B cell (primary cell): ENCODE measurements around the gene ELOVL6. TPM values are rescaled to one million over a fixed set of nuclear protein-coding genes. Genes with fewer than 3 reads are reported as not detected.

ENCODE experiments used
- ATAC-seq: fragments of 200-7000 bp; cut with Tn5 transposase; one replicate; pipeline ENCODE4 v1.10.0; 2021; ENCODE audit warnings: low read depth, mild to moderate bottlenecking, moderate number of reproducible peaks, moderate library complexity
- CTCF ChIA-PET: fragments of 350-600 bp; sonication (Branson Sonifier 250); formaldehyde crosslinking; loops from one replicate; lab custom pipeline; 2021; ENCODE audit warnings: antibody characterized with exemption, inconsistent platforms; lab: Charles Lee
- POLR2A ChIA-PET: fragments of 350-600 bp; sonication (Branson Sonifier 250); formaldehyde crosslinking; loops from one replicate; lab custom pipeline; 2021; ENCODE audit warnings: antibody characterized with exemption; lab: Charles Lee
- DNase-seq: peaks from one replicate; pipeline ENCODE4 v3.0.0; 2013
- H2AFZ ChIP-seq: 2 replicates; pipeline ENCODE4 v1.6.1; 2012; ENCODE audit warnings: mild to moderate bottlenecking, low read depth, low read length; ENCODE audit not compliant: insufficient read depth, poor library complexity, severe bottlenecking
- H3K27ac ChIP-seq, 2 donors: 1 replicate in 1 of 2; 2 replicates in 1 of 2; pipeline ENCODE4 v1.5.1; 2012 to 2013; ENCODE audit warnings: low read length in 2 of 2, mild to moderate bottlenecking in 2 of 2, moderate library complexity in 1 of 2
- H3K27me3 ChIP-seq, 4 experiments: fragments of 200-600 bp in 1 of 4; sonication (generic) in 1 of 4; replicated peaks in 1 of 4; 1 replicate in 2 of 4; 2 replicates in 2 of 4; pipeline versions ENCODE4 v1.6.1 to v1.7.0; 2013 to 2016; ENCODE audit warnings: low read length in 3 of 4, mild to moderate bottlenecking in 2 of 4, mixed read lengths in 1 of 4, moderate library complexity in 1 of 4; ENCODE audit not compliant: insufficient read depth in 4 of 4, control insufficient read depth in 3 of 4; ENCODE audit errors: control extremely low read depth in 1 of 4
- H3K36me3 ChIP-seq, 2 experiments: replicated peaks in 1 of 2; 1 replicate in 1 of 2; 2 replicates in 1 of 2; pipeline versions ENCODE4 v1.6.1 to v1.7.1; 2013; ENCODE audit warnings: low read length in 1 of 2; ENCODE audit not compliant: insufficient read depth in 2 of 2, control insufficient read depth in 1 of 2; ENCODE audit errors: control extremely low read depth in 1 of 2, extremely low read depth in 1 of 2
- H3K4me1 ChIP-seq, 2 donors: fragments of 200-600 bp in 1 of 2; sonication (generic) in 1 of 2; 1 replicate in 1 of 2; 2 replicates in 1 of 2; pipeline versions ENCODE4 v1.5.1 to v1.6.1; 2013 to 2017; ENCODE audit warnings: low read length in 2 of 2; ENCODE audit not compliant: control insufficient read depth in 2 of 2, insufficient read depth in 2 of 2
- H3K4me2 ChIP-seq: replicated peaks from 2 replicates; pipeline ENCODE3; 2012; ENCODE audit warnings: mild to moderate bottlenecking, low read depth, low read length; ENCODE audit not compliant: poor library complexity, severe bottlenecking
- H3K4me3 ChIP-seq, 5 experiments: fragments of 200-600 bp in 1 of 5; sonication (generic) in 1 of 5; 1 replicate in 3 of 5; 2 replicates in 2 of 5; pipeline versions ENCODE4 v1.5.1 to v1.7.0; 2011 to 2016; ENCODE audit warnings: low read length in 4 of 5, mild to moderate bottlenecking in 4 of 5, low read depth in 2 of 5, control low read depth in 1 of 5, moderate library complexity in 1 of 5; ENCODE audit not compliant: insufficient read depth in 1 of 5; ENCODE audit errors: control extremely low read depth in 1 of 5, extremely low read depth in 1 of 5
- H3K79me2 ChIP-seq: fragments of 200-600 bp; sonication (generic); one replicate; pipeline ENCODE4 v1.6.0; 2016; ENCODE audit warnings: low read length; ENCODE audit not compliant: control insufficient read depth, insufficient read depth
- H3K9ac ChIP-seq: fragments of 200-600 bp; sonication (generic); 2 replicates; pipeline ENCODE4 v1.6.1; 2017; ENCODE audit warnings: mild to moderate bottlenecking, low read length, moderate library complexity
- H3K9me3 ChIP-seq, 3 donors: one replicate each; pipeline versions ENCODE4 v1.6.1 to v1.7.1; 2013; ENCODE audit warnings: low read length in 2 of 3; ENCODE audit not compliant: control insufficient read depth in 2 of 3, insufficient read depth in 1 of 3; ENCODE audit errors: control extremely low read depth in 1 of 3
- H4K20me1 ChIP-seq: 2 replicates; pipeline ENCODE4 v1.6.0; 2012; ENCODE audit warnings: mild to moderate bottlenecking, low read length; ENCODE audit not compliant: insufficient read depth, control insufficient read depth, poor library complexity, severe bottlenecking
- H3K27ac Mint-ChIP-seq: one replicate; pipeline ENCODE4 v1.8.0; 2021; ENCODE audit warnings: mixed read lengths
- H3K27me3 Mint-ChIP-seq: one replicate; pipeline ENCODE4 v1.8.0; 2021; ENCODE audit warnings: mixed read lengths
- H3K4me1 Mint-ChIP-seq: one replicate; pipeline ENCODE4 v1.8.0; 2021; ENCODE audit warnings: mixed read lengths
- H3K4me3 Mint-ChIP-seq: one replicate; pipeline ENCODE4 v1.8.0; 2021; ENCODE audit warnings: mixed read lengths
- H3K9me3 Mint-ChIP-seq: one replicate; pipeline ENCODE4 v1.8.0; 2022; ENCODE audit warnings: mixed read lengths; ENCODE audit not compliant: insufficient read depth
- EZH2 ChIP-seq: IDR thresholded peaks from 2 replicates; pipeline ENCODE4 v1.6.1; 2012; ENCODE audit warnings: borderline replicate concordance, low read depth, mild to moderate bottlenecking, moderate library complexity, low read length; ENCODE audit not compliant: insufficient read depth, poor library complexity, severe bottlenecking
- WGBS: methylation state at CpG from one replicate; pipeline ENCODE4 v1.1.5; 2013; ENCODE audit warnings: missing lambda C conversion rate; ENCODE audit not compliant: insufficient coverage; 5-methylcytosine and 5-hydroxymethylcytosine counted together
- intact Hi-C: fragments of 100-400 bp; cut with micrococcal nuclease; formaldehyde crosslinking; loops from one replicate; pipeline ENCODE4 v1.10.0; 2022
- polyA plus RNA-seq: library from polyadenylated mRNA; depleted of rRNA; stranded (reverse); fragments of >200 nt; gene quantifications from 2 replicates; pipeline ENCODE4 v1.2.3, GENCODE V29; 2012
- total RNA-seq, 2 donors: library from RNA; stranded (reverse); fragments of 120-200 nt in 1 of 2; gene quantifications; 1 replicate in 1 of 2; 2 replicates in 1 of 2; pipeline versions ENCODE4 v1.2.3 to v1.2.4, GENCODE V29; 2013 to 2022
- TF ChIP-seq, protein P1 (sequence below): fragments of 200-600 bp; IDR thresholded peaks from one replicate; pipeline ENCODE4 v1.8.0; 2022; ENCODE audit warnings: antibody characterized with exemption, mild to moderate bottlenecking

Gene ELOVL6
- total and polyA plus RNA-seq, 2 donors (not counting 1 experiment from before 2014, with no cell fraction given), result 0.10 to 0.22 TPM

- Histone ChIP-seq H3K79me2 (no peaks in the 10 kb centered on the region), H4K20me1 (no peaks in the 10 kb centered on the region), H3K9ac (no peak overlapping the region), H3K27me3 (no peaks in the 10 kb centered on the region), H3K4me2 (no peak overlapping the region), H2AFZ (no peak overlapping the region), H3K4me1 (no peaks in the 10 kb centered on the region), H3K9me3 (no peaks in the 10 kb centered on the region), H3K36me3 (no peaks in the 10 kb centered on the region), H3K4me3 (no peak overlapping the region), H3K27ac (no peak overlapping the region)
- POLR2A ChIA-PET, result no interaction called here
- Mint-ChIP-seq H3K27ac (no peak overlapping the region), H3K27me3 (peaks cover 4% of the 10 kb centered on the region), H3K4me3 (no peak overlapping the region), H3K4me1 (no peaks in the 10 kb centered on the region), H3K9me3 (no peaks in the 10 kb centered on the region)
- no peak for DNase-seq
- no peak for ATAC-seq
- intact Hi-C loops, result no loop called here
- WGBS, result 50% methylated on average over 1 of the region's 3 CpGs
- TF ChIP-seq, protein P1, sequence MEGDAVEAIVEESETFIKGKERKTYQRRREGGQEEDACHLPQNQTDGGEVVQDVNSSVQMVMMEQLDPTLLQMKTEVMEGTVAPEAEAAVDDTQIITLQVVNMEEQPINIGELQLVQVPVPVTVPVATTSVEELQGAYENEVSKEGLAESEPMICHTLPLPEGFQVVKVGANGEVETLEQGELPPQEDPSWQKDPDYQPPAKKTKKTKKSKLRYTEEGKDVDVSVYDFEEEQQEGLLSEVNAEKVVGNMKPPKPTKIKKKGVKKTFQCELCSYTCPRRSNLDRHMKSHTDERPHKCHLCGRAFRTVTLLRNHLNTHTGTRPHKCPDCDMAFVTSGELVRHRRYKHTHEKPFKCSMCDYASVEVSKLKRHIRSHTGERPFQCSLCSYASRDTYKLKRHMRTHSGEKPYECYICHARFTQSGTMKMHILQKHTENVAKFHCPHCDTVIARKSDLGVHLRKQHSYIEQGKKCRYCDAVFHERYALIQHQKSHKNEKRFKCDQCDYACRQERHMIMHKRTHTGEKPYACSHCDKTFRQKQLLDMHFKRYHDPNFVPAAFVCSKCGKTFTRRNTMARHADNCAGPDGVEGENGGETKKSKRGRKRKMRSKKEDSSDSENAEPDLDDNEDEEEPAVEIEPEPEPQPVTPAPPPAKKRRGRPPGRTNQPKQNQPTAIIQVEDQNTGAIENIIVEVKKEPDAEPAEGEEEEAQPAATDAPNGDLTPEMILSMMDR, result no peak
- TF ChIP-seq EZH2, result no peak
- CTCF ChIA-PET, result interaction anchor here (0.6 kb wide), 1 partner anchor 445 kb away, joined by 4 read pairs; no protein-coding TSS in a partner anchor
Measured at GRCh38 chr4:110139815-110140214, 58.6 kb downstream of the ELOVL6 start.

DNA sequence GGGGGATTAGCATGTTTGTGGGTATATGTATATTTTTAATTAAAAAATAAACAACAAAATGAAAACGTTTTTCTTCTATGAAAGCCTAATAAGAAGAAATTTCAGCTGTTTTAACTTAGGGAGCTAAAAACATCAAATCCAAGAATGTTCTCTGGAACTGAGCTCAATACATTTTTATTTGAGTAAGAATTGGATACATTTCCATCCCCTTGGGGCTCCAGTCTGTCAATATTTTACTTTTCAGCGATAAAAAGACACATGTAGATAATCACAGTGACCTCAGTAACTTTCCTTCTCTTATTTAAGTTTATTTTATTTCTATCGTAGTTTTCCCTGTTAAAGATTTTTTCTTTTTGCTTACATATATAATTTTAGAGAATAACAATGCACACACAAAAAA lies 59.3 kb downstream of the ELOVL6 start:
- TF ChIP-seq EZH2, result no peak
- TF ChIP-seq, protein P1, result no peak
- intact Hi-C loops, result no loop called here
- no peak for DNase-seq

More for the DNA sequence above, 59.3 kb downstream of the ELOVL6 start:
- no CpG with 5 or more reads among the region's 3 CpGs for WGBS
- Histone ChIP-seq H3K79me2 (no peaks in the 10 kb centered on the region), H3K36me3 (no peaks in the 10 kb centered on the region), H2AFZ (no peak overlapping the region), H3K27ac (no peak overlapping the region), H3K9me3 (no peaks in the 10 kb centered on the region), H3K4me1 (no peaks in the 10 kb centered on the region), H3K27me3 (no peaks in the 10 kb centered on the region), H3K9ac (no peak overlapping the region), H3K4me2 (no peak overlapping the region), H4K20me1 (no peaks in the 10 kb centered on the region), H3K4me3 (no peak overlapping the region)
- ChIA-PET CTCF (no interaction called here), POLR2A (no interaction called here)
- peaks cover 4% of the 10 kb centered on the region for H3K27me3 Mint-ChIP-seq
- no peaks in the 10 kb centered on the region for H3K9me3 Mint-ChIP-seq
- no peak overlapping the region for H3K27ac Mint-ChIP-seq
- H3K4me3 Mint-ChIP-seq, result no peak overlapping the region
- no peak for ATAC-seq
- H3K4me1 Mint-ChIP-seq, result no peaks in the 10 kb centered on the region
